Measurements from ENCODE around the gene CDK8. TPM values are rescaled to one million over a fixed set of nuclear protein-coding genes. Genes with fewer than 3 reads are reported as not detected.
"Not testable (repeated sequence)": the region's sequence is repeated elsewhere in the genome, so short reads cannot be mapped to it uniquely, and the experiment has no call there.

Gene CDK8
- polyA plus RNA-seq, 3 donors from 2014 or later, result 1.6 to 5.2 (median 1.7) TPM

GRCh38 chr13:26308836-26309235 is 54.9 kb downstream of the CDK8 start:
- Mint-ChIP-seq H3K4me1 (peaks cover 22 to 75% of the 10 kb centered on the region in 2 donors), H3K27me3 (ENCODE audit: low read depth in 3 of 3) (no peaks in the 10 kb centered on the region), H3K27ac (no peak overlapping the region), H3K36me3 (peaks cover 0 to 3% (median 0%) of the 10 kb centered on the region in 3 donors), H3K9me3 (peaks cover 0 to 1% (median 0%) of the 10 kb centered on the region in 6 donors), H3K4me3 (no peak overlapping the region)
- no peak for DNase-seq

DNA sequence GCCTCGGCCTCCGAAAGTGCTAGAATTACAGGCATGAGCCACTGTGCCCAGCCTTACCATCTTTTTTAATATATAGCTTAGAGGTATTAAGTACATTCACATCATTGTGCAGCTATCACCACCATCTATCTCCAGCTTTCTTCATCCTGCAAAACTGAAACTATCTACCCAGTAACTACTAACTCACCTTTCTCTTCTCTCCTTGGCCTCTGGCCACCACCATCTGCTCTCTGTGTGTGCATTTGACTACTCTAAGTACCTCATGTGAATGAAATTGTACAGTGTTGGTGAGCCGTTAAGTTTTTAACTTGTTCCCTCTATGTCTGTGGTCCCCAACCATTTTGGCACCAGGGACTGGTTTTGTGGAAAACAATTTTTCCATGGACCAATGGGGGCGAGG is 56.1 kb downstream of the CDK8 start:
- no peak for DNase-seq
- H3K4me3 Mint-ChIP-seq, result no peak overlapping the region
- no peak overlapping the region for H3K27ac Mint-ChIP-seq
- no peaks in the 10 kb centered on the region for H3K27me3 Mint-ChIP-seq (ENCODE audit: low read depth in 3 of 3)
- peaks cover 18 to 65% of the 10 kb centered on the region in 2 donors for H3K4me1 Mint-ChIP-seq
- peaks cover 0 to 3% (median 0%) of the 10 kb centered on the region in 3 donors for H3K36me3 Mint-ChIP-seq
- peaks cover 0 to 1% (median 0%) of the 10 kb centered on the region in 6 donors for H3K9me3 Mint-ChIP-seq

- Mint-ChIP-seq H3K9me3 (peaks cover 0 to 1% (median 0%) of the 10 kb centered on the region in 6 donors), H3K36me3 (peaks cover 0 to 3% (median 0%) of the 10 kb centered on the region in 3 donors), H3K4me3 (no peak overlapping the region), H3K27ac (no peak overlapping the region), H3K4me1 (peaks cover 14 to 64% of the 10 kb centered on the region in 2 donors), H3K27me3 (ENCODE audit: low read depth in 3 of 3) (no peaks in the 10 kb centered on the region)
- no peak for DNase-seq
Observed at GRCh38 chr13:26310470-26310869, 56.5 kb downstream of the CDK8 start.

DNA sequence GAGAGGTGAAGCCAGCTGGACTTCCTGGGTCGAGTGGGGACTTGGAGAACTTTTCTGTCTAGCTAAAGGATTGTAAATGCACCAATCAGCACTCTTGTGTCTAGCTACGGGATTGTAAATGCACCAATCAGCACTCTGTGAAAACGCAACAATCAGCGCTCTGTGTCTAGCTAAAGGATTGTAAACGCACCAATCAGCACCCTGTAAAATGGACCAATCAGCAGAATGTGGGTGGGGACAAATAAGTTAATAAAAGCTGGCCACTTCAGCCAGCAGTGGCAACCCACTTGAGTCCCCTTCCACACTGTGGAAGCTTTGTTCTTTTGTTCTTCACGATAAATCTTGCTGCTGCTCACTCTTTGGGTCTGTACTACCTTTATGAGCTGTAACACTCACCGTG is 58.1 kb downstream of the CDK8 start:
- H3K27ac Mint-ChIP-seq; H3K9me3 Mint-ChIP-seq; H3K36me3 Mint-ChIP-seq; DNase-seq; H3K27me3 Mint-ChIP-seq (ENCODE audit: low read depth in 3 of 3); H3K4me3 Mint-ChIP-seq: not testable (repeated sequence)
- peaks cover 12 to 67% of the 10 kb centered on the region in 2 donors for H3K4me1 Mint-ChIP-seq

DNA sequence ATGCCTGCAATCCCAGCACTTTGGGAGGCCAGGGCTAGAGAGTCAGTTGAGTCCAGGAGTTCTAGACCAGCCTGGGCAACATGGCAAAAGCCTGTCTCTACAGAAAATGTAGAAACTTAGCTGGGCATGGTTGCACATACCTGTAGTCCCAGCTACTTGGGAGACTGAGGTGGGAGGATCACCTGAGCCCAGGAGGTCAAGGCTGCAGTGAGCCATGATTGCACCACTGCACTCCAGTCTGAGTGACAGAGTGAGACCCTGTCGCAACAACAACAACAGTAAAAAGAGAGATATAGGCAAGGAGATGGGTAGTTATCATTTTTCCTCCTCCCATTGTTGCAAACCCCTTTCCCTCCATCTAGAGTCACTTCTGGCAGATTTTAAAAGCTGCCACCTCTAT is 62.2 kb downstream of the CDK8 start:
- H3K9me3 Mint-ChIP-seq; DNase-seq; H3K27me3 Mint-ChIP-seq (ENCODE audit: low read depth in 3 of 3); H3K36me3 Mint-ChIP-seq; H3K4me3 Mint-ChIP-seq; H3K27ac Mint-ChIP-seq: not testable (repeated sequence)
- peaks cover 10 to 59% of the 10 kb centered on the region in 2 donors for H3K4me1 Mint-ChIP-seq

- DNase-seq, result no peak
- no peak overlapping the region for H3K27ac Mint-ChIP-seq
- peaks cover 25 to 70% of the 10 kb centered on the region in 2 donors for H3K4me1 Mint-ChIP-seq
- no peak overlapping the region for H3K4me3 Mint-ChIP-seq
- H3K9me3 Mint-ChIP-seq, result no peaks in the 10 kb centered on the region
- peaks cover 0 to 4% (median 0%) of the 10 kb centered on the region in 3 donors for H3K36me3 Mint-ChIP-seq
- H3K27me3 Mint-ChIP-seq (ENCODE audit: low read depth in 3 of 3), result no peaks in the 10 kb centered on the region
Observed at GRCh38 chr13:26320766-26321165, 66.8 kb downstream of the CDK8 start.

DNA sequence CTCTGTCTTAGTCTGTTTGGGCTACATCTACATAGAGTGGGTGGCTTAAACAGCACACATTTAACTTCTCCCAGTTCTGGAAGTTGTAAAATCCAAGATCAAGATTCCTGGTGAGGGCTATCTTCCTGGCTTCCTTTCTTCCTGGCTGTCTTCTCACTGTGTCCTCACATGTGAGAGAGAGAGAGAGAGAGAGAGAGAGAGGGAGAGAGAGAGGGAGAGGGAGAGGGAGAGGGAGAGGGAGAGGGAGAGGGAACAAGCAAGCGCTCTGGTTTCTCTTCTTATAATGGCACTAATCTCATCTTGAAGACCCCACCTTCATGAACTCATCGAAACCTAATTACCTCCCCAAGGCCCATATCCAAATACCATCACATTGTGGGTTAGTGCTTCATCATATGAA is 69.2 kb downstream of the CDK8 start:
- no peak overlapping the region for H3K27ac Mint-ChIP-seq
- no peaks in the 10 kb centered on the region for H3K9me3 Mint-ChIP-seq
- peaks cover 40 to 64% of the 10 kb centered on the region in 2 donors for H3K4me1 Mint-ChIP-seq
- no peaks in the 10 kb centered on the region for H3K27me3 Mint-ChIP-seq (ENCODE audit: low read depth in 3 of 3)
- no peak for DNase-seq
- no peak overlapping the region for H3K4me3 Mint-ChIP-seq
- no peaks in the 10 kb centered on the region for H3K36me3 Mint-ChIP-seq

DNA sequence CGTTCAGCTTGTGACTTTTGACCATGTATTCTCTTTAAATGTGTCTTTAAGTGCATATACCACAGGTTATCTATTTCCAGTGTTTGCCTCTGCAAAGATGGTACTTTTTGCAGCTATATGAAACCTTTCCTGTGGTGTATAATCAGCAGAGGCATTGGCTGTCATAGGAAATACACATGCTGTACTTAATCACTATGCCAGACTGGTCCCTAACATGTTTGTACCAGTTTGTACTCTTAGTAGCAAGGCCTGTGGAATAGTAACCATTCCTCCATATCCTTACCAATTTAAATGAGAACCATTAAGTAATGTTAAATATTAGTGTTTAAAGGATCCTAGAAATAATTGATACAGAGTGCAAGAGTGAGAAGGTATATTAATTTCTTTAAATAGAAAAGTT is 69.8 kb downstream of the CDK8 start:
- no peak overlapping the region for H3K27ac Mint-ChIP-seq
- DNase-seq, result no peak
- H3K9me3 Mint-ChIP-seq, result no peaks in the 10 kb centered on the region
- H3K4me3 Mint-ChIP-seq, result no peak overlapping the region
- peaks cover 46 to 70% of the 10 kb centered on the region in 2 donors for H3K4me1 Mint-ChIP-seq
- H3K27me3 Mint-ChIP-seq (ENCODE audit: low read depth in 3 of 3), result no peaks in the 10 kb centered on the region
- no peaks in the 10 kb centered on the region for H3K36me3 Mint-ChIP-seq

GRCh38 chr13:26324294-26324693 is 70.4 kb downstream of the CDK8 start:
- Mint-ChIP-seq H3K36me3 (no peaks in the 10 kb centered on the region), H3K9me3 (no peaks in the 10 kb centered on the region), H3K4me1 (peaks cover 49 to 75% of the 10 kb centered on the region in 2 donors), H3K4me3 (no peak overlapping the region), H3K27ac (no peak overlapping the region), H3K27me3 (ENCODE audit: low read depth in 3 of 3) (no peaks in the 10 kb centered on the region)
- no peak for DNase-seq

GRCh38 chr13:26324867-26325266 is 70.9 kb downstream of the CDK8 start:
- no peak overlapping the region for H3K4me3 Mint-ChIP-seq
- no peaks in the 10 kb centered on the region for H3K9me3 Mint-ChIP-seq
- DNase-seq, result no peak
- H3K4me1 Mint-ChIP-seq, result peaks cover 50 to 79% of the 10 kb centered on the region in 2 donors
- no peaks in the 10 kb centered on the region for H3K36me3 Mint-ChIP-seq
- H3K27me3 Mint-ChIP-seq (ENCODE audit: low read depth in 3 of 3), result no peaks in the 10 kb centered on the region
- peak overlapping the region in 1 of 6 donors; percentile 36 for H3K27ac Mint-ChIP-seq

GRCh38 chr13:26325876-26326275 is 71.9 kb downstream of the CDK8 start:
- Mint-ChIP-seq H3K36me3 (peaks cover 0 to 6% (median 3%) of the 10 kb centered on the region in 3 donors), H3K27me3 (ENCODE audit: low read depth in 3 of 3) (no peaks in the 10 kb centered on the region), H3K27ac (no peak overlapping the region)

GRCh38 chr13:26326562-26326961 is 72.6 kb downstream of the CDK8 start:
- peaks cover 0 to 6% (median 3%) of the 10 kb centered on the region in 3 donors for H3K36me3 Mint-ChIP-seq
- no peaks in the 10 kb centered on the region for H3K9me3 Mint-ChIP-seq
- H3K4me1 Mint-ChIP-seq, result peaks cover 57 to 83% of the 10 kb centered on the region in 2 donors
- H3K27me3 Mint-ChIP-seq (ENCODE audit: low read depth in 3 of 3), result no peaks in the 10 kb centered on the region
- H3K4me3 Mint-ChIP-seq, result no peak overlapping the region
- DNase-seq, result no peak
- H3K27ac Mint-ChIP-seq, result no peak overlapping the region

More at GRCh38 chr13:26325876-26326275, 71.9 kb downstream of the CDK8 start:
- no peak for DNase-seq
- Mint-ChIP-seq H3K9me3 (no peaks in the 10 kb centered on the region), H3K4me3 (no peak overlapping the region), H3K4me1 (peaks cover 53 to 83% of the 10 kb centered on the region in 2 donors)

- H3K4me3 Mint-ChIP-seq, result no peak overlapping the region
- peaks cover 0 to 6% (median 3%) of the 10 kb centered on the region in 3 donors for H3K36me3 Mint-ChIP-seq
- H3K27me3 Mint-ChIP-seq (ENCODE audit: low read depth in 3 of 3), result no peaks in the 10 kb centered on the region
- no peaks in the 10 kb centered on the region for H3K9me3 Mint-ChIP-seq
- DNase-seq, result peak in 1 of 3 donors; percentile 3
- no peak overlapping the region for H3K27ac Mint-ChIP-seq
- peaks cover 53 to 85% of the 10 kb centered on the region in 2 donors for H3K4me1 Mint-ChIP-seq
Observed at GRCh38 chr13:26327940-26328725, 74.2 kb downstream of the CDK8 start.

- no peak for DNase-seq
- H3K27ac Mint-ChIP-seq, result no peak overlapping the region
- H3K4me3 Mint-ChIP-seq, result no peak overlapping the region
- no peaks in the 10 kb centered on the region for H3K9me3 Mint-ChIP-seq
- H3K27me3 Mint-ChIP-seq (ENCODE audit: low read depth in 3 of 3), result no peaks in the 10 kb centered on the region
- H3K4me1 Mint-ChIP-seq, result peaks cover 23 to 36% of the 10 kb centered on the region in 2 donors
- H3K36me3 Mint-ChIP-seq, result peaks cover 0 to 6% (median 3%) of the 10 kb centered on the region in 3 donors
Observed at GRCh38 chr13:26335158-26335557, 81.2 kb downstream of the CDK8 start.

All from immature natural killer cell (primary cell).